Glutamatergic neuron (in vitro differentiated cells): ENCODE data around the gene GPATCH4. TPM values are rescaled to one million over a fixed set of nuclear protein-coding genes. Genes with fewer than 3 reads are reported as not detected.

Source experiments
- DNase-seq: peaks from one replicate; pipeline ENCODE4 v3.0.0; 2022
- H3K27ac Mint-ChIP-seq: one replicate; pipeline ENCODE4 v1.8.0; 2020; ENCODE audit warnings: mild to moderate bottlenecking, mixed read lengths, inconsistent platforms; ENCODE audit not compliant: unreplicated experiment
- H3K27me3 Mint-ChIP-seq: one replicate; pipeline ENCODE4 v1.8.0; 2020; ENCODE audit warnings: mild to moderate bottlenecking, moderate library complexity, mixed read lengths, inconsistent platforms; ENCODE audit not compliant: unreplicated experiment
- H3K36me3 Mint-ChIP-seq: one replicate; pipeline ENCODE4 v1.8.0; 2020; ENCODE audit warnings: mild to moderate bottlenecking, mixed read lengths, inconsistent platforms; ENCODE audit not compliant: unreplicated experiment
- H3K4me1 Mint-ChIP-seq: one replicate; pipeline ENCODE4 v1.8.0; 2020; ENCODE audit warnings: mild to moderate bottlenecking, low read depth, mixed read lengths, inconsistent platforms; ENCODE audit not compliant: unreplicated experiment
- H3K4me3 Mint-ChIP-seq: one replicate; pipeline ENCODE4 v1.8.0; 2020; ENCODE audit warnings: mild to moderate bottlenecking, mixed read lengths, inconsistent platforms; ENCODE audit not compliant: unreplicated experiment
- H3K9me3 Mint-ChIP-seq: one replicate; pipeline ENCODE4 v1.8.0; 2020; ENCODE audit warnings: mild to moderate bottlenecking, moderate library complexity, mixed read lengths, inconsistent platforms; ENCODE audit not compliant: unreplicated experiment
- CTCF ChIP-seq: fragments of 200-600 bp; sonication (generic); IDR thresholded peaks from one replicate; pipeline ENCODE4 v1.5.0; 2021; ENCODE audit not compliant: partially characterized antibody, unreplicated experiment
- total RNA-seq: library from RNA; stranded (reverse); fragmentation: NEBNext Ultra II Directional; extraction: Animal tissue kit (Norgen Biotek cat#: 25700); gene quantifications from one replicate; pipeline ENCODE4 v1.2.1, GENCODE V29; 2021; ENCODE audit not compliant: unreplicated experiment

GPATCH4 gene
- total RNA-seq, 1 donor from 2014 or later, result 13.2 TPM

- no peak for TF ChIP-seq CTCF
- H3K4me3 Mint-ChIP-seq, result no peak overlapping the region
- H3K27ac Mint-ChIP-seq, result no peak overlapping the region
- H3K27me3 Mint-ChIP-seq, result no peaks in the 10 kb centered on the region
- DNase-seq, result no peak
- no peaks in the 10 kb centered on the region for H3K4me1 Mint-ChIP-seq
- peaks cover 5% of the 10 kb centered on the region for H3K36me3 Mint-ChIP-seq
- no peaks in the 10 kb centered on the region for H3K9me3 Mint-ChIP-seq
Observed at GRCh38 chr1:156560585-156561163, 40.6 kb downstream of the GPATCH4 start.

GRCh38 chr1:156559797-156560385 lies 41.4 kb downstream of the GPATCH4 start:
- no peak overlapping the region for H3K4me3 Mint-ChIP-seq
- no peak for TF ChIP-seq CTCF
- H3K9me3 Mint-ChIP-seq, result no peaks in the 10 kb centered on the region
- H3K27ac Mint-ChIP-seq, result no peak overlapping the region
- no peaks in the 10 kb centered on the region for H3K4me1 Mint-ChIP-seq
- no peaks in the 10 kb centered on the region for H3K27me3 Mint-ChIP-seq
- peaks cover 5% of the 10 kb centered on the region for H3K36me3 Mint-ChIP-seq
- DNase-seq, result no peak

GRCh38 chr1:156559086-156559796 lies 42.0 kb downstream of the GPATCH4 start:
- no peak for DNase-seq
- H3K9me3 Mint-ChIP-seq, result no peaks in the 10 kb centered on the region
- H3K27me3 Mint-ChIP-seq, result no peaks in the 10 kb centered on the region
- TF ChIP-seq CTCF, result no peak
- no peaks in the 10 kb centered on the region for H3K4me1 Mint-ChIP-seq
- no peak overlapping the region for H3K4me3 Mint-ChIP-seq
- H3K36me3 Mint-ChIP-seq, result peaks cover 5% of the 10 kb centered on the region
- H3K27ac Mint-ChIP-seq, result no peak overlapping the region

DNA sequence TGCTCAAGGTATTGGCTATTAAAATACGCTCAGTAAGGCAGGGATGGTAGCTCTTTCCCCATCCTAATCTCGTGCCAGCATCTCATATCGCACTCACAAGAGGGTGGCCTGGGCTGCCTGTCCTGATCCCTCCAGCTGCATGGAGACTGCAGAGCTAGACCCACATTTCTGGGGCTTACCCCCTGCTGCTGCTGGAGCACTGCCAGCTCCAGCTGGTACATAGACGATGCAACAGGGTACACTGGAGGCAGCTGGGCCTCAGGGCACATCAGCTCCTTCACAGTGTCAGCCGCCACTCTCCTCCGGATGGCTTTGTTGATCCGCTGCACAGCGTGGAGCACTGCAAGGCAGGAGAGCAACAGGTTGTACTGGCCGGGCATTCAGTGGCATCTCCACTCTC lies 44.9 kb downstream of the GPATCH4 start:
- Mint-ChIP-seq H3K27ac (no peak overlapping the region), H3K27me3 (peaks cover 3% of the 10 kb centered on the region), H3K9me3 (peaks cover 8% of the 10 kb centered on the region), H3K36me3 (peaks cover 4% of the 10 kb centered on the region), H3K4me1 (no peaks in the 10 kb centered on the region), H3K4me3 (no peak overlapping the region)
- no peak for TF ChIP-seq CTCF
- DNase-seq, result no peak

GRCh38 chr1:156555715-156556114 lies 45.6 kb downstream of the GPATCH4 start:
- no peak for DNase-seq
- H3K36me3 Mint-ChIP-seq, result peaks cover 4% of the 10 kb centered on the region
- H3K4me3 Mint-ChIP-seq, result no peak overlapping the region
- peaks cover 3% of the 10 kb centered on the region for H3K27me3 Mint-ChIP-seq
- no peaks in the 10 kb centered on the region for H3K4me1 Mint-ChIP-seq
- TF ChIP-seq CTCF, result no peak
- H3K9me3 Mint-ChIP-seq, result peaks cover 8% of the 10 kb centered on the region
- no peak overlapping the region for H3K27ac Mint-ChIP-seq
